Measurements from ENCODE around the gene ATP9B.
"Not testable (repeated sequence)": the region's sequence is repeated elsewhere in the genome, so short reads cannot be mapped to it uniquely, and the experiment has no call there.

The ATP9B gene

DNA sequence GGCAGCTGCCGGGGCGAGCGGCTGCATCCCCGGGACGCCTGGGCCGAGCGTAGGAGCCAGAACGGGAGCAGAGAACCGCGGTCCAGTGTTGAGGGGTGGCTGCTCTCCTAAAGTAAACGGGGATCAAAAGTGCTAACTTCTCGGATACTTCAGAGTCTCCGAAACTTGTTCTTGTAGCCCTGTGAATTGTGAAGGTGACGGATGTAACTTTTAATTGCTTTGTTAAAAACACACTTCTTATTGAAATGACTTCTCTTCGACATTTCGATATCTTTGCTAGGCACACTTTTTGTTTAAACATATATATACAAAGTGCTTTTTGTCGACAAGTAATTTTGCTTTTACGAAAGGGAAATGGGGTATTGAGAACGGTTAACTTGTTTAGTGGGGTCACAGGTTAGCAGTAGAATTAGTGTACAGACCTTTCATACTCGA is 540 bp downstream of the ATP9B start:
- no peaks in the 10 kb centered on the region for H3K4me1 ChIP-seq (ENCODE audit: control insufficient read depth, insufficient read depth, low read length)
- H3K27ac ChIP-seq (ENCODE audit: insufficient read depth, low read depth, low read length, poor library complexity, severe bottlenecking) = peak overlapping the region; percentile 86
- peaks cover 3% of the 10 kb centered on the region for H3K27me3 ChIP-seq (ENCODE audit: control insufficient read depth, insufficient read depth, low read length, poor library complexity, severe bottlenecking)
- H3K4me3 ChIP-seq (ENCODE audit: insufficient read depth, low read depth, low read length) = peak overlapping the region; percentile 95
- H3K36me3 ChIP-seq (ENCODE audit: control insufficient read depth, insufficient read depth, low read length) = peaks cover 2% of the 10 kb centered on the region
- WGBS, 2 experiments = 0 to 2% methylated on average over 13 to 16 of the region's 20 CpGs
- peaks cover 6% of the 10 kb centered on the region for H3K9me3 ChIP-seq (ENCODE audit: control insufficient read depth, low read length)

DNA sequence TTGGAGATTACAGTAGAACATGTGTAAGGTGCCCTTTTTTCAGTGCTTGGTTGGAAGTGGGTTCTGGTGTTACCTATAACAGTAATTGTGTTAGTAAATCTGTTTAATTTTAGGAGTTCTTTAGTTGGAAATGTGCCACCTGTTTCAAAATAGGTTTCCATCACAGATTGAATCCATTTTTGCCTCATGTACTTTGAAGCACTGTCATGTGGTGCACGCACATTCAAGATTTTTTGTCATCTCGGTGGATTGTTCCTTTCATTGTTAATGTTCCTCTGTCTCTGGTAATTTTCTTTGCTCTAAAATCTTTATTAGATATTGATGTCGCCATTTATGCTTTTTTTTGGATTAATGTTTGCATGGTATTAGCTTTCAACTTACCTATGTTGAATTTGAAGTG is 1.3 kb downstream of the ATP9B start:
- Histone ChIP-seq H3K27me3 (ENCODE audit: control insufficient read depth, insufficient read depth, low read length, poor library complexity, severe bottlenecking) (peaks cover 3% of the 10 kb centered on the region), H3K4me3 (ENCODE audit: insufficient read depth, low read depth, low read length) (peak overlapping the region; percentile 95), H3K36me3 (ENCODE audit: control insufficient read depth, insufficient read depth, low read length) (peaks cover 2% of the 10 kb centered on the region), H3K27ac (ENCODE audit: insufficient read depth, low read depth, low read length, poor library complexity, severe bottlenecking) (no peak overlapping the region), H3K4me1 (ENCODE audit: control insufficient read depth, insufficient read depth, low read length) (no peaks in the 10 kb centered on the region), H3K9me3 (ENCODE audit: control insufficient read depth, low read length) (peaks cover 6% of the 10 kb centered on the region)
- 93 to 98% methylated on average over 2 to 3 of the region's 3 CpGs for WGBS, 2 experiments

DNA sequence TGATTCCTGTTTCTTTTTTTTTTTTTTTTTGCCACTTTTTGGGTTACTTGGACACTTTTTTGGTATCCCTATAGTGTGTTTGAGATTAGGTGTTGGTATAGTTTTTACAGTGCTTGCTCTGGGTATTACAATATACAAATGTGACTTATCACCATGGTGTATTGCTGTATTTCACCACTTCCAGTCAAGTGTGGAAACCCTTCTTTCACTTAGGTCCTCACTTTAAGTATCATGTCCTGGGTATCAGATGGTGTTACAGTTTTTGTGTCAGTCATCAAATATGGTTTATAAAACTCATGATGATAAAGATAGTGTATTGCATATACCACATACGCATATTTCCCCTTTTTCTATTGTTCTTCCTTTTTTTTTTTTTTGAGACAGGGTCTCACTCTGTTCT is 1.8 kb downstream of the ATP9B start:
- Histone ChIP-seq H3K4me1 (ENCODE audit: control insufficient read depth, insufficient read depth, low read length) (no peaks in the 10 kb centered on the region), H3K4me3 (ENCODE audit: insufficient read depth, low read depth, low read length) (no peak overlapping the region), H3K27me3 (ENCODE audit: control insufficient read depth, insufficient read depth, low read length, poor library complexity, severe bottlenecking) (peaks cover 3% of the 10 kb centered on the region), H3K27ac (ENCODE audit: insufficient read depth, low read depth, low read length, poor library complexity, severe bottlenecking) (no peak overlapping the region), H3K9me3 (ENCODE audit: control insufficient read depth, low read length) (peaks cover 6% of the 10 kb centered on the region), H3K36me3 (ENCODE audit: control insufficient read depth, insufficient read depth, low read length) (peaks cover 2% of the 10 kb centered on the region)
- WGBS, 2 experiments = 100% methylated on average over 1 of the region's 1 CpG

DNA sequence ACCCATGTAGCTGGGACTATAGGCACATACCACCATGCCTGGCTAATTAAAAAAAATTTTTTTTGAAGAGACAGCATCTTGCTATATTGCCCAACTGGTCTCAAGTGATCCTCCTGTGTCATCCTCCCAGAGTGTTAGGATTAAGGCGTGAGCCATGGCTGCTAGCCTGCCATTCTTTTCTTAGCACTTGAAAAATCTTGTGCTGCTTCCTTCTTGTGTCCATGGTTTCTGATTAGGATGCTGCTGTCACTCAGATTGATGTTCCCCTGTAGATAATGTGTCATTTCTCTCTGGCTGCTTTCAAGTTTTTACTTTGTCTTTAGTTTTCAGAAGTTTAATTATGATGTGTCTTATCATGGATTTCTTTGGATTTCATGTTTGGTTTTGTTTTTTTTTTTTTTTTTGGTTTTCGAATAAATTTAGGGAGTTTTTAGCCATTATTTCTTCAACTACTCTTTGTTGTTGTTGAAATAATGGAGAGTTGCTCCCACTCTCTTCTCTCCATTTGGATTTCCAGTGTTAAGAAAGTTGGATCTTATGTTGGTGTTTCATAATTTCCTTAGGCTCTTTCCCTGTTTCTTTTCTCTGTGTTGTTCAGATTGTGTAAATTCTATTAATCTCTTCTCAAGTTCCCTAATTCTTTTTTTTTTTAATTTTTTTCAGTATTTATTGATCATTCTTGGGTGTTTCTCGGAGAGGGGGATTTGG is 2.5 kb downstream of the ATP9B start:
- Histone ChIP-seq H3K27ac (ENCODE audit: insufficient read depth, low read depth, low read length, poor library complexity, severe bottlenecking) (no peak overlapping the region), H3K27me3 (ENCODE audit: control insufficient read depth, insufficient read depth, low read length, poor library complexity, severe bottlenecking) (peaks cover 3% of the 10 kb centered on the region), H3K36me3 (ENCODE audit: control insufficient read depth, insufficient read depth, low read length) (peaks cover 2% of the 10 kb centered on the region), H3K4me3 (ENCODE audit: insufficient read depth, low read depth, low read length) (no peak overlapping the region), H3K9me3 (ENCODE audit: control insufficient read depth, low read length) (peaks cover 6% of the 10 kb centered on the region), H3K4me1 (ENCODE audit: control insufficient read depth, insufficient read depth, low read length) (no peaks in the 10 kb centered on the region)
- 80 to 90% methylated on average over 1 to 2 of the region's 3 CpGs for WGBS, 2 experiments

DNA sequence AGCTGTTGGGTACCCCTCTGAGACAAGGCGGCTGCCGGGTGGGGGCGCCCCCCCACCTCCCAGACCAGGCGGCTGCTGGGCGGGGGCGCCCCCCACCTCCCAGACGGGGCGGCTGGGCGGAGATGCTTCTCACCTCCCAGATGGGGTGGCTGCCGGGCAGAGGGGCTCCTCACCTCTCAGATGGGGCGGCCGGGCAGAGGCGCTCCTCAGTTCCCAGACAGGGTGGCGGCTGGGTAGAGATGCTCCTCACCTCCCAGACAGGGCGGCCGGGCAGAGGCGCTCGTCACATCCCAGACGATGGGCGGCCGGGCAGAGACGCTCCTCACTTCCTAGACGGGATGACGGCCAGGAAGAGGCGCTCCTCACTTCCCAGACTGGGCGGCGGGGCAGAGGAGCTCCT is 3.5 kb downstream of the ATP9B start:
- not testable (repeated sequence) for H3K27ac ChIP-seq (ENCODE audit: insufficient read depth, low read depth, low read length, poor library complexity, severe bottlenecking); H3K9me3 ChIP-seq (ENCODE audit: control insufficient read depth, low read length); H3K36me3 ChIP-seq (ENCODE audit: control insufficient read depth, insufficient read depth, low read length); H3K4me1 ChIP-seq (ENCODE audit: control insufficient read depth, insufficient read depth, low read length); H3K4me3 ChIP-seq (ENCODE audit: insufficient read depth, low read depth, low read length); H3K27me3 ChIP-seq (ENCODE audit: control insufficient read depth, insufficient read depth, low read length, poor library complexity, severe bottlenecking)
- 96 to 97% methylated on average over 27 of the region's 27 CpGs for WGBS, 2 experiments

DNA sequence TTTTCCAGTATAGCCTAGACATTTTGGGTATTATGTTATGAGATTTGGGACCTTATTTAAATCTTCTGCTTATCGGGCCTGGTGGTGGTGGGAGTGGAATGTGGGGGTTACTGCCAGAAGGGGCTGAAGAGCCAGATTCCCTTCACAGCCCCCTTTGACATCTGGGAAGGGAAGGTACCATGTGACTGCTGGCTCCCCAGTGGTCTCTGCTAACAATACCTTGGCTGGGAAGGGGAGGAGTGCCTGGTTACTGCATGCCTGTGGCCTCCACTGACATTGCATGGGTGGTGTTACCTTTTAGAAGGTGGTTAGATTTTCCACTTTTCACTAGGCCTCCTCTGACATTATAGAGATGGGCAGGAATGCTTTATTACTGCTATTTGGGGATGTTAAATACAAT is 8.0 kb downstream of the ATP9B start:
- H3K4me3 ChIP-seq (ENCODE audit: insufficient read depth, low read depth, low read length) = no peak overlapping the region
- no peak overlapping the region for H3K27ac ChIP-seq (ENCODE audit: insufficient read depth, low read depth, low read length, poor library complexity, severe bottlenecking)
- H3K36me3 ChIP-seq (ENCODE audit: control insufficient read depth, insufficient read depth, low read length) = peaks cover 4% of the 10 kb centered on the region
- H3K27me3 ChIP-seq (ENCODE audit: control insufficient read depth, insufficient read depth, low read length, poor library complexity, severe bottlenecking) = no peaks in the 10 kb centered on the region
- H3K4me1 ChIP-seq (ENCODE audit: control insufficient read depth, insufficient read depth, low read length) = peaks cover 7% of the 10 kb centered on the region
- 76 to 79% methylated on average over 1 of the region's 1 CpG for WGBS, 2 experiments
- peaks cover 2% of the 10 kb centered on the region for H3K9me3 ChIP-seq (ENCODE audit: control insufficient read depth, low read length)

DNA sequence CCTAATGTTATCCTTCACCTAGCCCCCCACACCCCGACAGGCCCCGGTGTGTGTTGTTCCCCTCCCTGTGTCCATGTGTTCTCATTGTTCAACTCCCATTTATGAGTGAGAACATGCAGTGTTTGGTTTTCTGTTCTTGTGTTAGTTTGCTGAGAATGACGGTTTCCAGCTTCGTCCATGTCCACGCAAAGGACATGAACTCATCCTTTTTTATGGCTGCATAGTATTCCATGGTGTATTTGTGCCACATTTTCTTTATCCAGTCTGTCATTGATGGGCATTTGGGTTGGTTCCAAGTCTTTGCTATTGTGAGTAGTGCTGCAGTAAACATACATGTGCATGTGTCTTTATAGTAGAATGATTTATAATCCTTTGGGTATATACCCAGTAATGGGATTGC is 9.6 kb downstream of the ATP9B start:
- H3K4me3 ChIP-seq (ENCODE audit: insufficient read depth, low read depth, low read length); H3K9me3 ChIP-seq (ENCODE audit: control insufficient read depth, low read length): not testable (repeated sequence)
- 87 to 98% methylated on average over 5 of the region's 5 CpGs for WGBS, 2 experiments

DNA sequence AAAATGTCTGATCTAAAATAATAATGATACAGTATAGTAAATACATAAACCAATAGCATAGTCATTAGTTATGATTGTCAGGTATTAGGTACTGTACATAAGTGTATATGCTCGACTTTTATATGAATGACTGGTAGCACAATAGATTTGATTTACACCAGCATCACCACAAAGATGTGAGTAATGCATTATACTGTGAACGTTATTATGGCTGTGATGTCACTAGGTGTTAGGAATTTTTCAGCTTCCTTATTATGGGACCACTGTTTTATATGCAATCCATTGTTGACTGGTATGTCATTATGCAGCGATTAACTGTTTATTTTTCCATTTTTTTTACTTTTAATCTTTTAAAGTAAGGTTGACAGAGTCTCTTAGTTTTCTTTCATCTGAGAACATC is 23.7 kb downstream of the ATP9B start:
- Histone ChIP-seq H3K4me1 (ENCODE audit: control insufficient read depth, insufficient read depth, low read length) (peaks cover 9% of the 10 kb centered on the region), H3K9me3 (ENCODE audit: control insufficient read depth, low read length) (no peaks in the 10 kb centered on the region), H3K36me3 (ENCODE audit: control insufficient read depth, insufficient read depth, low read length) (no peaks in the 10 kb centered on the region), H3K4me3 (ENCODE audit: insufficient read depth, low read depth, low read length) (no peak overlapping the region), H3K27ac (ENCODE audit: insufficient read depth, low read depth, low read length, poor library complexity, severe bottlenecking) (no peak overlapping the region), H3K27me3 (ENCODE audit: control insufficient read depth, insufficient read depth, low read length, poor library complexity, severe bottlenecking) (no peaks in the 10 kb centered on the region)
- whole genome bisulfite sequencing, 2 experiments = 84 to 96% methylated on average over 2 of the region's 3 CpGs

More for the DNA sequence above, 9.6 kb downstream of the ATP9B start:
- H3K4me1 ChIP-seq (ENCODE audit: control insufficient read depth, insufficient read depth, low read length); H3K27me3 ChIP-seq (ENCODE audit: control insufficient read depth, insufficient read depth, low read length, poor library complexity, severe bottlenecking); H3K27ac ChIP-seq (ENCODE audit: insufficient read depth, low read depth, low read length, poor library complexity, severe bottlenecking); H3K36me3 ChIP-seq (ENCODE audit: control insufficient read depth, insufficient read depth, low read length): not testable (repeated sequence)

DNA sequence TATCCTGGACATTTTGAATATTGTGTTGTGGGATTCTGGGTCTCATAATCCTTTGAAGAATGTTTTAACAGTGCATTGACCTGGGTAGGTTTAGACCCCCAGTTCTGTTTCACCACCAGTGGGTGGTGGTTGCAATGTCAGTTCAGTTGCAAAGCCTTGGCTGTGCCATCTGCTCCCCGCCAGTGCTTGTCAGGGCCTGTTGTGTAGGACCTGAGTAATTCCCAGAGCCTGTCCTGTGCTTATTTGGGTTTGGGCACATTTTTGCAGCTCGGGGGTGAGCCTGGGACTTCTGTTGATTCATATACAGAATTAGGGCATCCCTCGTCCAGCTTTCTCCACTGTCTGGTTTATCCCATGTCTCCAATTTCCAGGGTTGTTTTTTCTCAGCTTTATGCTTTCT is 24.8 kb downstream of the ATP9B start:
- no peaks in the 10 kb centered on the region for H3K9me3 ChIP-seq (ENCODE audit: control insufficient read depth, low read length)
- H3K27ac ChIP-seq (ENCODE audit: insufficient read depth, low read depth, low read length, poor library complexity, severe bottlenecking) = no peak overlapping the region
- 87 to 91% methylated on average over 3 of the region's 3 CpGs for WGBS, 2 experiments
- no peaks in the 10 kb centered on the region for H3K27me3 ChIP-seq (ENCODE audit: control insufficient read depth, insufficient read depth, low read length, poor library complexity, severe bottlenecking)
- peaks cover 9% of the 10 kb centered on the region for H3K4me1 ChIP-seq (ENCODE audit: control insufficient read depth, insufficient read depth, low read length)
- H3K36me3 ChIP-seq (ENCODE audit: control insufficient read depth, insufficient read depth, low read length) = no peaks in the 10 kb centered on the region
- H3K4me3 ChIP-seq (ENCODE audit: insufficient read depth, low read depth, low read length) = no peak overlapping the region

DNA sequence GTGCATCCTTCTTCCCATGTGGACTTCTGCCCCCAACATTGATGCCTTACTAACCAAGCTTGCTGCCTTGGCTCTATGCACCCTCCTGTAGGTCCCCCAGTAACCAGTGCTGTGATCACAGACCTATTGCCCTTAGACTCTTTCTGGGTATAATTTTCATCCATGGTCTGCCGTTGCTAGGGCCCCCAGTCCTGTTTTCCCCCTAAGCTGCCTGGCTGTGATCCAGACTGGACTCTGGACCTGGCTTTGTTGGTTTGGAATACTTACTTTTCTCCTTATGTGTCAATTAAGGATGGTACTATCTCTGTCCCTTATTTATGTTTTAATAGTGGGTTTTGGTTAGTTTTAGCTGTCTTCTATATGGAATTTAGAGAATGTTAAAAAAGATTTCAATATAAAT is 26.0 kb downstream of the ATP9B start:
- Histone ChIP-seq H3K27ac (ENCODE audit: insufficient read depth, low read depth, low read length, poor library complexity, severe bottlenecking) (no peak overlapping the region), H3K9me3 (ENCODE audit: control insufficient read depth, low read length) (no peaks in the 10 kb centered on the region), H3K4me3 (ENCODE audit: insufficient read depth, low read depth, low read length) (no peak overlapping the region), H3K4me1 (ENCODE audit: control insufficient read depth, insufficient read depth, low read length) (peaks cover 9% of the 10 kb centered on the region), H3K36me3 (ENCODE audit: control insufficient read depth, insufficient read depth, low read length) (no peaks in the 10 kb centered on the region), H3K27me3 (ENCODE audit: control insufficient read depth, insufficient read depth, low read length, poor library complexity, severe bottlenecking) (no peaks in the 10 kb centered on the region)
- WGBS, 2 experiments = 88 to 93% methylated on average over 1 of the region's 1 CpG

DNA sequence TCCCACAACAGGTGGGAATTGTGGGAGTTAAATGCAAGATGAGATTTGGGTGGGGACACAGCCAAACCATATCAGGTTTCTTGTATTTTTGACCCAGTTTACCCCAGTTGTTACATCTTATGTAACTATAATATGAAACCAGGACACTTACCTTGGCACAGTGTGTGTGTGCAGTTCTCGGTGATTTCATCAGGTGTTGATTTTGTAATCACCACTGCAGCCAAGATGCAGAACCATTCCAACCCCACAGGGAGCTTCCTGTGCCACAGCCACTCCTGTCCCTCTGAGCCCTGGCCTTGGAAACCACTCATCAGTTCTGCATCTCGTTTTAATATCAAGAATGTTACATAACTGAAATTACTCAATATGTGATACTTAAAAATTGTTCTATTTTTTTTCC is 31.8 kb downstream of the ATP9B start:
- WGBS, 2 experiments = 97 to 100% methylated on average over 1 of the region's 2 CpGs
- no peaks in the 10 kb centered on the region for H3K36me3 ChIP-seq (ENCODE audit: control insufficient read depth, insufficient read depth, low read length)
- H3K9me3 ChIP-seq (ENCODE audit: control insufficient read depth, low read length) = no peaks in the 10 kb centered on the region

More for the DNA sequence above, 31.8 kb downstream of the ATP9B start:
- Histone ChIP-seq H3K27me3 (ENCODE audit: control insufficient read depth, insufficient read depth, low read length, poor library complexity, severe bottlenecking) (no peaks in the 10 kb centered on the region), H3K4me3 (ENCODE audit: insufficient read depth, low read depth, low read length) (no peak overlapping the region), H3K27ac (ENCODE audit: insufficient read depth, low read depth, low read length, poor library complexity, severe bottlenecking) (no peak overlapping the region), H3K4me1 (ENCODE audit: control insufficient read depth, insufficient read depth, low read length) (no peaks in the 10 kb centered on the region)

All from ectodermal cell (in vitro differentiated cells).